Gastrocnemius medialis (tissue), 4 donors: ENCODE data around the gene MUC2. TPM values are rescaled to one million over a fixed set of nuclear protein-coding genes. Genes with fewer than 3 reads are reported as not detected.

Experiments
- ATAC-seq, 2 donors: fragments of 150-250 bp; one replicate each; pipeline ENCODE4 v1.9.1; 2016
- DNase-seq, 2 donors: peaks; one replicate each; pipeline ENCODE4 v3.0.0-alpha.2; 2019
- H3K27ac ChIP-seq, 4 donors: fragments of 200-600 bp; sonication (generic); 1 replicate in 1 of 4; 2 replicates in 3 of 4; pipeline ENCODE4 v1.5.1; 2016 to 2018; ENCODE audit warnings: mild to moderate bottlenecking in 2 of 4, moderate library complexity in 1 of 4
- H3K27me3 ChIP-seq, 3 donors: fragments of 200-600 bp; sonication (generic) in 2 of 3; 1 replicate in 1 of 3; 2 replicates in 2 of 3; pipeline versions ENCODE4 v1.5.1 to v1.6.0; 2016 to 2019; ENCODE audit warnings: mild to moderate bottlenecking in 1 of 3, moderate library complexity in 1 of 3
- H3K36me3 ChIP-seq, 2 donors: fragments of 200-600 bp; sonication (generic) in 1 of 2; one replicate each; pipeline ENCODE4 v1.5.1; 2017 to 2018
- H3K4me1 ChIP-seq, 2 donors: fragments of 200-600 bp; sonication (generic) in 1 of 2; one replicate each; pipeline ENCODE4 v1.5.1; 2016 to 2017; ENCODE audit warnings: mild to moderate bottlenecking in 2 of 2
- H3K4me3 ChIP-seq, 4 donors: fragments of 200-600 bp; sonication (generic) in 3 of 4; 1 replicate in 1 of 4; 2 replicates in 3 of 4; pipeline ENCODE4 v1.5.1; 2016 to 2019; ENCODE audit warnings: mild to moderate bottlenecking in 2 of 4
- H3K9me3 ChIP-seq, 3 donors: fragments of 200-600 bp; sonication (generic) in 2 of 3; 1 replicate in 1 of 3; 2 replicates in 2 of 3; pipeline ENCODE4 v1.5.1; 2016 to 2019
- CTCF ChIP-seq, 5 experiments: fragments of 450-650 bp in 3 of 5; fragments of 200-600 bp in 2 of 5; sonication (generic) in 2 of 5; IDR thresholded peaks in 4 of 5; conservative IDR thresholded peaks in 1 of 5; 1 replicate in 4 of 5; 2 replicates in 1 of 5; pipeline ENCODE4 v1.5.1; 2016 to 2019; ENCODE audit warnings: antibody characterized with exemption in 5 of 5, mild to moderate bottlenecking in 3 of 5, moderate library complexity in 3 of 5
- POLR2A ChIP-seq, 2 donors: fragments of 450-650 bp; IDR thresholded peaks; one replicate each; pipeline ENCODE4 v1.6.1; 2017; ENCODE audit warnings: antibody characterized with exemption in 2 of 2, mild to moderate bottlenecking in 2 of 2, moderate library complexity in 2 of 2
- in situ Hi-C, 4 donors: fragments of 200-750 bp; cut with MboI; loops; one replicate each; pipeline versions ENCODE4 v1.15.0 to v1.8.0; 2017; ENCODE audit warnings: low sequenced_read_pairs in 4 of 4
- intact Hi-C: fragments of 100-400 bp; cut with DNase I; formaldehyde crosslinking; loops from one replicate; pipeline ENCODE4 v1.15.1; 2023; ENCODE audit warnings: low total_unique reads
- total RNA-seq, 4 donors: library from RNA; depleted of rRNA; stranded (reverse); fragments of >200 nt; gene quantifications; one replicate each; pipeline versions ENCODE4 v1.1.0 to v1.2.3, GENCODE V29; 2016

The MUC2 gene
- total RNA-seq, 4 donors from 2014 or later = 0.90 TPM; not detected in 3

GRCh38 chr11:1107316-1108245 lies 32.9 kb downstream of the MUC2 start:
- Histone ChIP-seq H3K27ac (no peak overlapping the region), H3K4me3 (no peak overlapping the region), H3K27me3 (peaks cover 0 to 19% (median 2%) of the 10 kb centered on the region in 3 donors), H3K9me3 (no peaks in the 10 kb centered on the region), H3K36me3 (no peaks in the 10 kb centered on the region), H3K4me1 (no peaks in the 10 kb centered on the region)
- DNase-seq (no peak), ATAC-seq (no peak)
- in situ Hi-C loops (no loop called here), intact Hi-C loops (no loop called here)
- TF ChIP-seq CTCF (IDR thresholded peaks at IDR 0.05 in 4 of 5, conservative IDR thresholded peaks at IDR 0.05 in 1 of 5) = no peak
- TF ChIP-seq POLR2A (IDR thresholded peaks at IDR 0.05) = no peak

- intact Hi-C loops = no loop called here
- no peaks in the 10 kb centered on the region for H3K36me3 ChIP-seq
- peaks cover 0 to 19% (median 2%) of the 10 kb centered on the region in 3 donors for H3K27me3 ChIP-seq
- no peak overlapping the region for H3K4me3 ChIP-seq
- ATAC-seq (no peak), DNase-seq (no peak)
- no peaks in the 10 kb centered on the region for H3K9me3 ChIP-seq
- no peak for TF ChIP-seq CTCF (IDR thresholded peaks at IDR 0.05 in 4 of 5, conservative IDR thresholded peaks at IDR 0.05 in 1 of 5)
- TF ChIP-seq POLR2A (IDR thresholded peaks at IDR 0.05) = no peak
- no peaks in the 10 kb centered on the region for H3K4me1 ChIP-seq
- in situ Hi-C loops = no loop called here
- H3K27ac ChIP-seq = no peak overlapping the region
Observed at GRCh38 chr11:1108246-1108900, 33.7 kb downstream of the MUC2 start.

GRCh38 chr11:1109101-1109917 lies 34.6 kb downstream of the MUC2 start:
- Histone ChIP-seq H3K27me3 (peaks cover 0 to 19% (median 2%) of the 10 kb centered on the region in 3 donors), H3K36me3 (no peaks in the 10 kb centered on the region), H3K9me3 (no peaks in the 10 kb centered on the region), H3K4me3 (no peak overlapping the region), H3K27ac (no peak overlapping the region), H3K4me1 (no peaks in the 10 kb centered on the region)
- intact Hi-C loops = no loop called here
- in situ Hi-C loops = no loop called here
- DNase-seq (no peak), ATAC-seq (no peak)
- no peak for TF ChIP-seq POLR2A (IDR thresholded peaks at IDR 0.05)

- in situ Hi-C loops = no loop called here
- intact Hi-C loops = loop anchor here (10.0 kb wide), 1 partner anchor 405 kb away; no protein-coding TSS in a partner anchor
- Histone ChIP-seq H3K27ac (no peak overlapping the region), H3K9me3 (no peaks in the 10 kb centered on the region), H3K27me3 (peaks cover 0 to 19% (median 2%) of the 10 kb centered on the region in 3 donors), H3K36me3 (no peaks in the 10 kb centered on the region), H3K4me1 (no peaks in the 10 kb centered on the region), H3K4me3 (no peak overlapping the region)
- ATAC-seq (no peak), DNase-seq (no peak)
- TF ChIP-seq CTCF (IDR thresholded peaks at IDR 0.05 in 4 of 5, conservative IDR thresholded peaks at IDR 0.05 in 1 of 5) (no peak), POLR2A (IDR thresholded peaks at IDR 0.05) (no peak)
Observed at GRCh38 chr11:1109918-1110705, 35.4 kb downstream of the MUC2 start.
